Gastroesophageal sphincter (tissue), 3 donors: ENCODE results near the gene IFI6.

Experiments used
- CTCF ChIP-seq, 4 experiments: fragments of 200-600 bp in 2 of 4; fragments of 450-650 bp in 2 of 4; sonication (generic) in 1 of 4; IDR thresholded peaks; one replicate each; pipeline ENCODE4 v1.5.1; 2017 to 2019; ENCODE audit warnings: antibody characterized with exemption in 4 of 4, mild to moderate bottlenecking in 2 of 4, moderate library complexity in 2 of 4
- POLR2A ChIP-seq, 2 donors: fragments of 450-650 bp; IDR thresholded peaks; one replicate each; pipeline ENCODE4 v1.6.1; 2017; ENCODE audit warnings: antibody characterized with exemption in 2 of 2, mild to moderate bottlenecking in 2 of 2, moderate library complexity in 1 of 2
- POLR2AphosphoS5 ChIP-seq: sonication (generic); formaldehyde crosslinking; IDR thresholded peaks from one replicate; pipeline ENCODE4 v1.6.1; 2017; ENCODE audit warnings: antibody characterized with exemption

GRCh38 chr1:27713869-27714513 lies 42.0 kb upstream of the IFI6 start:
- TF ChIP-seq POLR2A (IDR thresholded peaks at IDR 0.05) (no peak), CTCF (IDR thresholded peaks at IDR 0.05) (no peak), POLR2AphosphoS5 (no peak)
